GM13976 (cell line): ENCODE measurements around the gene WDR46.

Experiments
- DNase-seq: peaks from one replicate; pipeline ENCODE4 v3.0.0; 2012; ENCODE audit warnings: low spot score
- in situ Hi-C: fragments of 300-500 bp; cut with MboI; formaldehyde crosslinking; loops from one replicate; pipeline ENCODE4 v1.12.0; 2022; ENCODE audit warnings: low sequenced_read_pairs, mixed read lengths, inconsistent platforms; ENCODE audit not compliant: unreplicated experiment
- TF ChIP-seq, protein P1 (sequence below): IDR thresholded peaks from 2 replicates; pipeline ENCODE4 v1.5.1; 2012; ENCODE audit warnings: borderline replicate concordance, mild to moderate bottlenecking; ENCODE audit not compliant: insufficient read depth; ENCODE audit errors: extremely low read depth, missing control alignments, control extremely low read depth

WDR46 gene

DNA sequence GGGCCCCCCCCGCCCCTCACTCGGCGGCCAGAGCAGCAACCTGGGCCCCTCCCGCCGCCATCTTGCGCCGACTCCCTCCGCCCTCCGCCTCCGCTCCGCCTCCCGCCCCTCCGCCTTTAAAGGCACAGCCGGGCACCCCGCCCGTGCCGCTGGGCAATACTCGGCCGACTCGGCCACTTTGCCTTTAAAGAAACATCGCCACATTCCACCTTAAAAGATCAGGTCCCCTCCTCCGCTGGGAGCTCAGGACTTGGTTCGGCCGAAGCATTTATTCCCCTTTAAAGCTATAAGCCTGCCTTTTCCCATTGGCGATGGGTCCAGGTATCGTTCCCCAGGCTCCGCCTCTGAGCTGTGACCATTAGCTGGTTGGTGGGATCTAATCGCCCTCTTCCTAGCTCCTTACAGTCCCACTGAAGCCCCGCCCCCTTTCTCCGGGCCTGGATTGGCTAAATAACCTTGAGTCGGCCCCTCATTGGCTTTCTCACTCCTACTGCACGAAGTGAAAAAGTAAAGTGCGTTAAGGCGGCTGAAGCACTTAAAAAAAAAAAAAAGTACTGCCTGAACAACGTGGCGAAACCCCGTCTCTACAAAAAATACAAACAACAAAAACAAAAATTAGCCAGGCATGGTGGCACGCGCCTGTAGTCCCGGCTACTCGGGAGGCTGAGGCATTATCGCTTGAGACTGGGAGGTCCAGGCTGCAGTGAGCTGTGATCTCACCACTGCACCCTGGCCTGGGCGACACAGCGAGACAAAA, 28.8 kb upstream of the WDR46 start, which contains the start of gene ZBTB22:
Gene ZBTB22 (minus strand): TSS at position 76 of the 757 bp plus-strand sequence. CDS start 828 bp downstream, outside the sequence.
- in situ Hi-C loops = no loop called here
- peak; percentile 90 for DNase-seq
- TF ChIP-seq, protein P1, sequence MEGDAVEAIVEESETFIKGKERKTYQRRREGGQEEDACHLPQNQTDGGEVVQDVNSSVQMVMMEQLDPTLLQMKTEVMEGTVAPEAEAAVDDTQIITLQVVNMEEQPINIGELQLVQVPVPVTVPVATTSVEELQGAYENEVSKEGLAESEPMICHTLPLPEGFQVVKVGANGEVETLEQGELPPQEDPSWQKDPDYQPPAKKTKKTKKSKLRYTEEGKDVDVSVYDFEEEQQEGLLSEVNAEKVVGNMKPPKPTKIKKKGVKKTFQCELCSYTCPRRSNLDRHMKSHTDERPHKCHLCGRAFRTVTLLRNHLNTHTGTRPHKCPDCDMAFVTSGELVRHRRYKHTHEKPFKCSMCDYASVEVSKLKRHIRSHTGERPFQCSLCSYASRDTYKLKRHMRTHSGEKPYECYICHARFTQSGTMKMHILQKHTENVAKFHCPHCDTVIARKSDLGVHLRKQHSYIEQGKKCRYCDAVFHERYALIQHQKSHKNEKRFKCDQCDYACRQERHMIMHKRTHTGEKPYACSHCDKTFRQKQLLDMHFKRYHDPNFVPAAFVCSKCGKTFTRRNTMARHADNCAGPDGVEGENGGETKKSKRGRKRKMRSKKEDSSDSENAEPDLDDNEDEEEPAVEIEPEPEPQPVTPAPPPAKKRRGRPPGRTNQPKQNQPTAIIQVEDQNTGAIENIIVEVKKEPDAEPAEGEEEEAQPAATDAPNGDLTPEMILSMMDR = no peak

DNA sequence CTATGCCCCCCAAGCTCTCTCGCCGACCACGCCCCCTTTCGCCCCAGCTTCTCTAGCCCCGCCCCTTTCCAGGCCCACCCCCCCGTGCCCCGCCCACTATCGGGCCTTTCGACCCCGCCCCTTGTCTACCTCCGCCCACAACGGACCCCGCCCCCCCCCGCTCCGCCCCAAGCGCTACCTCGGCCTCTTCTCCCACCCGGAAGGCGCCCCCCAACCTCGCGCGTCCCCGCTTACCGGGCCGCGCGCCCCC, 28.3 kb upstream of the WDR46 start:
- TF ChIP-seq, protein P1 = no peak
- DNase-seq = no peak

DNA sequence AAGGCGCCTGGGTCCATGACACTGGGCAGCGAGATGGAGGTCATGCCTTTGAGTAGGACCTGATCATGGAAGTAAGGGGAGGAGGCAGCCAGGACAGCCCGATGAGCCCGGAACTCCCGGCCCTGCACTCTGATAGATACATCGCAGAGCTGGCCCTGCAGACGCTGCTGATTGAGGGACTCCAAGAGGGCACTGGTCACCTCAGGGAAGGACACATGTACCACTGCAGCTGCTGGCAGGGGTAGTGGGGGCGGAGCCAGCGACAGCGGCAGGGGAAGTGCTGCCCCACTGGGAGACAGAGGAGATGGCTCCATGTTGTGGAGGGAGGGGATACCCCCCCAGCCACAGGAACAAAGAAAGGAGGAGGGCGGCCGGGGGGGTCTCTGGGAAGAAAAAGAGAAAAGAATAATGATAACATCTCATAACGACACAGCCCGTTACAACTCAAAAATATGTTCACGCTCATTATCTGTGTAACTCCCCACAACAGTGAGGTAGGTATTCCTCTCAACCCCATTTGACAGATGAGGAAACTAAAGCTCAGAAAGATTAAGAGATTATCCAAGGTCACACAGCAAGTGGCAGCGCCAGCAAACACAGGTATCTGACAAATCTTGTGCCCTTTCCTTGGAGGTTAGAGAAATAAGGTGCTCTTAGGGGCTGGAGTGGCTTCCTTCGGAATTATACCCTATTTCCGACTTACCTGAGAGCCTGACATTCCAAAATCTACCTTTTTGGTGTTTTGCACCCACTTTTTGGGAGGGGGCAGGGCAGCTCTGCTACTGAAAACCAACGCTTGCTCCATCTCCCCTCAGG, 27.8 kb upstream of the WDR46 start:
- TF ChIP-seq, protein P1 = no peak
- DNase-seq = no peak
- in situ Hi-C loops = no loop called here

More for the DNA sequence above, 28.3 kb upstream of the WDR46 start:
- in situ Hi-C loops = no loop called here

DNA sequence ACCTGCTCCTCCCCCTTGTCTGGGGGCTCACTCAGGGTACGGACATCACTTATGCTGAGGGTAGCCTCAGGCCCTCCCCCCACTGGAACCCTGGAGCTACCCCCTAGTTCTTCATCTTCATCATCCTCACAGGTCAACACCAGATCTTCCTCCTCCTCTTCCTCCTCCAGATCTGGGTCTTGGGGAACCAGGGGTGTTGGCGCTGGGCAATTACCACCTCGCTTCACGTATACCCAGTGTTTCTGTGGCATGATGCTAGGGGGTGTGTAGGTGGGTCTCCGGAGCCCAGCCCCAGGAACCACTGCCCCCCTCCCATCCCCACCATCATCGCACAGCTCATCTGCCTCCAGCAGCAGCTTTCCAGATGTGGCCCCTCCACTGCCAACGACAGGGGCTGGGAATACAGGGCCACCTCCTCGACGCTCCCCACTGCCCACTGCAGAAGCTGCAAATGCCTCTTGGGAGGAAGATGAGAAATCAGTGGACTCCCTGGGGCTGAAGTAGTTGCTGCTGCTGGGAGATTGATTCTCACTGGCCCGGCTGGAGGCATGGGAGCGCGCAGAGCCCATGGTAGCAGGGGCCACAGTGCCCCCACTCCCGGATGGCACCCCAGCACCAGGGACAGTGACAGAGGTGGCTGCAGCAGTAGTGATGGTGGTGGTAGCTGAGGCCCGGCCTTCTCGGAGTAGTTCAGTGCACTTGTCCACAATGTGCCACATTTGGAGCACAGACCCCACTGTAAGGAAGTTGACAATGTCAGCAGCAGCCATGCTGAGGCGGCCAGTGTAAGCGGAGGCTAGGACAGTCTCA, 27.0 kb upstream of the WDR46 start:
- DNase-seq = no peak
- TF ChIP-seq, protein P1 = no peak
- in situ Hi-C loops = no loop called here

DNA sequence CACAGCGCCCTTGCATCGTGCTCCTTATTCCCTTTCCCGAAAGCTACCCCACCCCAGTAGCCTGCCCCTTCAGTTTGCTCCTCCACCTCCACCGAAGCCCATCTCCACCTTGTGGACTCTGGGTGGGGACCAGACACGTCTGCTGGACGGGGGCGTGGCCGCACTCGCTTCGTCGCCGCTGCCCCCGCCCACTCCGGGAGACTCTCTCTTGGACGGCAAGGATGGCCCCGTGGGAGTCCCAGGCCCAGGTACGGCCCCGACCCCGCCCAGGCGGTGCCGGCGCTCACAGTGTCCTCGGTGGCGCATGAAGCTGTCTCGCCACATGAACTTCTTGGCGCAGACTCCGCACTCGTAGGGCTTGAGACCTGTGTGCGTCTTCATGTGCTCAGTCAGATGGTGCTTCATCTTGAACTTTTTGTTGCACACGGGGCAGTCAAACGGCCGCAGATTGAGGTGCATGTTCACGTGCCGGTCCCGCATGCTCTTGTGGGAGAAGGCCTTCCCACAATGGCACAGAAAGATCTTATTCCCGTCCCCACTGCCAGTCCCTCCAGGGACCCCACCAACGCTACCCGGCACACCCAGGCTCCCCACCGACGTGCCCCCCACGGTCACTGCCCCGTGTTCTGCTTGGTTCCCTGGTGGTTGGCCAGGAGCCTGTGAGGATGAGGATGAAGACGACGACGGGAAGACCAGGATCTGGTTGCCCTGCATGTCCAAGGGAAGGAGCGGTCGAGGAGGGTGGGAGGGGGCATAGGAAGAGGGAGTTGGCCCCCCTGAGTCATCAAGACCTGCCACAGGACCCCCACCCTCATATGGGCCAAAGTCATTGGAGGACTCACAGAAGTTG, 26.1 kb upstream of the WDR46 start:
- peak; percentile 31 for DNase-seq
- TF ChIP-seq, protein P1 = no peak
- in situ Hi-C loops = no loop called here

DNA sequence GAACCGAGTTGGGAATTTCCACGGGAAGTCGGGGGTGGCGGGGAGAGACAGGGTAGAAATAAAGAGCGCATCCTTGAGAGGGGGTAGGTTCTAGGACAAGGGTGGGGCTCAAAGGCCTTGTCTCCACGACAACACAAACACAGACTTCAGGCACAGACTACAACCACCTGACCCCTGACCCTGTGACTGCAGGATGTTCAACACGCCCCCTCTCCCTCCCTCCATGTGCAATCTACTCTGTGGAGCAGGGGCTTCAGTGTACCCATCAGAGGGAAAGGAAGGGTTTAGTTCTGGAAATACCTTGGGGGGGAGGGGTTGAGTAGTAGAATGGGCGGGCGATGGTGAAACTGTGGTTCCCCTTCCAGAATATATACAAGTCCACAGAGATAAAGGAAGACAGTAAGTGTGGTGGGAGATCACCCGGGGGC, 25.5 kb upstream of the WDR46 start:
- TF ChIP-seq, protein P1 = no peak

More for the DNA sequence above, 25.5 kb upstream of the WDR46 start:
- in situ Hi-C loops = no loop called here
- DNase-seq = peak; percentile 73
